ENCODE results near the gene ADAMTS4. TPM values are rescaled to one million over a fixed set of nuclear protein-coding genes. Genes with fewer than 3 reads are reported as not detected.

Gene ADAMTS4
- total RNA-seq, 1 donor from 2014 or later, result 0.62 TPM

GRCh38 chr1:161140755-161141400 is 58.0 kb downstream of the ADAMTS4 start:
- no peak for DNase-seq

GRCh38 chr1:161139766-161140165 is 59.1 kb downstream of the ADAMTS4 start:
- no peak for DNase-seq

- no peak for DNase-seq
Observed at GRCh38 chr1:161138431-161138830, 60.4 kb downstream of the ADAMTS4 start.

GRCh38 chr1:161137881-161138280 is 61.0 kb downstream of the ADAMTS4 start:
- DNase-seq, result no peak

Small RNAs within 50 kb of the gene (small RNA-seq; reads per million reads assigned to genes)
- not detected for gene RF01225

Other genes starting within 250 kb of the ADAMTS4 start
- gene ITLN2, start 244.2 kb downstream of the ADAMTS4 start, total RNA-seq, result not detected
- 10.9 TPM for gene F11R, start 177.9 kb downstream of the ADAMTS4 start, total RNA-seq
- gene TSTD1, start 160.1 kb downstream of the ADAMTS4 start, total RNA-seq, result 42.6 TPM
- 131 TPM for gene USF1, start 153.1 kb downstream of the ADAMTS4 start, total RNA-seq
- gene ARHGAP30, start 129.2 kb downstream of the ADAMTS4 start, total RNA-seq, result 1.7 TPM
- not detected for gene NECTIN4, start 109.5 kb downstream of the ADAMTS4 start, total RNA-seq
- 0.78 TPM for gene KLHDC9, start 100.7 kb downstream of the ADAMTS4 start, total RNA-seq
- gene PFDN2, start 81.0 kb downstream of the ADAMTS4 start, total RNA-seq, result 33.8 TPM
- 18.7 TPM for gene NIT1, start 80.9 kb downstream of the ADAMTS4 start, total RNA-seq
- 26.8 TPM for gene DEDD, start 66.4 kb downstream of the ADAMTS4 start, total RNA-seq
- 99.4 TPM for gene UFC1, start 45.1 kb downstream of the ADAMTS4 start, total RNA-seq
- gene USP21, start 39.6 kb downstream of the ADAMTS4 start, total RNA-seq, result 10.6 TPM
- gene PPOX, start 32.6 kb downstream of the ADAMTS4 start, total RNA-seq, result 25.4 TPM
- 21.4 TPM for gene B4GALT3, start 21.5 kb downstream of the ADAMTS4 start, total RNA-seq
- gene NDUFS2, start 3.3 kb upstream of the ADAMTS4 start, total RNA-seq, result 85.2 TPM
- 1.6 TPM for gene FCER1G, start 16.2 kb upstream of the ADAMTS4 start, total RNA-seq
- gene APOA2, start 24.6 kb upstream of the ADAMTS4 start, total RNA-seq, result not detected
- 20.1 TPM for gene TOMM40L, start 27.0 kb upstream of the ADAMTS4 start, total RNA-seq
- 0.47 TPM for gene NR1I3, start 39.1 kb upstream of the ADAMTS4 start, total RNA-seq
- gene PCP4L1, start 59.7 kb upstream of the ADAMTS4 start, total RNA-seq, result 3.1 TPM
- 1.4 TPM for gene MPZ, start 110.9 kb upstream of the ADAMTS4 start, total RNA-seq
- gene SDHC, start 115.3 kb upstream of the ADAMTS4 start, total RNA-seq, result 19.5 TPM
- 0.31 TPM for gene CFAP126, start 168.8 kb upstream of the ADAMTS4 start, total RNA-seq

All from occipital lobe (tissue), 3 donors.